HEK293T (cell line): ENCODE measurements around the gene EMD.

ENCODE experiments used
- FOXA1 ChIP-seq: fragments of 450-650 bp; IDR thresholded peaks from 2 replicates; pipeline ENCODE4 v1.6.1; 2016; ENCODE audit warnings: mild to moderate bottlenecking
- FOXM1 ChIP-seq: fragments of 450-650 bp; IDR thresholded peaks from 2 replicates; pipeline ENCODE4 v1.6.1; 2017; ENCODE audit warnings: mild to moderate bottlenecking, borderline replicate concordance
- SP1 ChIP-seq: fragments of 450-650 bp; IDR thresholded peaks from 2 replicates; pipeline ENCODE4 v1.6.1; 2017

- TF ChIP-seq SP1: no peak
- no peak for TF ChIP-seq FOXA1
- TF ChIP-seq FOXM1: no peak
These were observed 29.6 kb upstream of the EMD start for GRCh38 chrX:154349359-154349935.
